Measurements from ENCODE around the gene PPL. TPM values are rescaled to one million over a fixed set of nuclear protein-coding genes. Genes with fewer than 3 reads are reported as not detected.

PPL gene
- total RNA-seq, 1 experiment from 2014 or later: 56.4 TPM

DNA sequence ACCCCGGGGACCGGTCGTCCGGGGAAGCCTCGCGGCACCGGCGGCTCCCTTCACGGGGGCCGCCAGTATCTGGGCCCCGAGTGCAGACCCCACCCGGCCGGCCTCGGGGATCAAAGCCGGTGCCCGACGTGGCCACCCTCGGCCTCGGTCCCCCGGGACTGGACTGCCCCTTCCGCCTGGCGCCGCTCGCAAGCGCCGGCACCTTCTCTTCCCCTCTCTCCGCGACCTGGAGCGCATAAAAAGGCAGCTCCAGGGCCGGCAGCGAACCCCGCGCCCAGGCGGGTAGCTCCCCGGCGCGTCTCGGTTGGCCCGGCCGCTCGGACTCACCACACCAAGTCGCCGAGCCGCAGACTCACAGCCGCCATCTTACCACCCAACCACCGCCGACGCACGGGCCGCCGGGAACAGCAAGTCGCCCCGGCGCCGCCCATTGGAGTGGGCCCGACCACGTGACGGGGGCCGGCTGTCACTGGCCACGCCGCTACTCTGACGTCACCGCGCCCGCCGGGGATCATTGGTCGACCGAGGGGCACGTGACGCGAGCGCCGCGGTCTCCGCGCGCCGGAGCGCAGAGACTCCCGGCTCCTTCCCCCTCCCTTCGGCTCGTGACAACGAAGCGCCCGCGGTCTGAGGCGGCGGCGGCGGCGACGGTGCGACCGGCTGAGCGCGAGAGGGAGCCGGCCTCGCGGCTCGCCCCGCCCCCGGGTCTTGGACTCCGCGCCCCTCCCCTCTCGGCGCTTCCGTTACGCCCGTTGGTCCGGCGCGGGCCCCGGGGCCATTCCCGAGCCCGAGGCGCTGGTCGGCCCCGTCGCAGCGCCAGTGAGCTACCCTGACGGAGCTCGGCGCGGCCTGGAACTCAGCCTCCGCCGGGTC lies 89.8 kb downstream of the PPL start, which contains the start of the genes GLYR1 and UBN1 (continued):
- TF ChIP-seq, protein P1, sequence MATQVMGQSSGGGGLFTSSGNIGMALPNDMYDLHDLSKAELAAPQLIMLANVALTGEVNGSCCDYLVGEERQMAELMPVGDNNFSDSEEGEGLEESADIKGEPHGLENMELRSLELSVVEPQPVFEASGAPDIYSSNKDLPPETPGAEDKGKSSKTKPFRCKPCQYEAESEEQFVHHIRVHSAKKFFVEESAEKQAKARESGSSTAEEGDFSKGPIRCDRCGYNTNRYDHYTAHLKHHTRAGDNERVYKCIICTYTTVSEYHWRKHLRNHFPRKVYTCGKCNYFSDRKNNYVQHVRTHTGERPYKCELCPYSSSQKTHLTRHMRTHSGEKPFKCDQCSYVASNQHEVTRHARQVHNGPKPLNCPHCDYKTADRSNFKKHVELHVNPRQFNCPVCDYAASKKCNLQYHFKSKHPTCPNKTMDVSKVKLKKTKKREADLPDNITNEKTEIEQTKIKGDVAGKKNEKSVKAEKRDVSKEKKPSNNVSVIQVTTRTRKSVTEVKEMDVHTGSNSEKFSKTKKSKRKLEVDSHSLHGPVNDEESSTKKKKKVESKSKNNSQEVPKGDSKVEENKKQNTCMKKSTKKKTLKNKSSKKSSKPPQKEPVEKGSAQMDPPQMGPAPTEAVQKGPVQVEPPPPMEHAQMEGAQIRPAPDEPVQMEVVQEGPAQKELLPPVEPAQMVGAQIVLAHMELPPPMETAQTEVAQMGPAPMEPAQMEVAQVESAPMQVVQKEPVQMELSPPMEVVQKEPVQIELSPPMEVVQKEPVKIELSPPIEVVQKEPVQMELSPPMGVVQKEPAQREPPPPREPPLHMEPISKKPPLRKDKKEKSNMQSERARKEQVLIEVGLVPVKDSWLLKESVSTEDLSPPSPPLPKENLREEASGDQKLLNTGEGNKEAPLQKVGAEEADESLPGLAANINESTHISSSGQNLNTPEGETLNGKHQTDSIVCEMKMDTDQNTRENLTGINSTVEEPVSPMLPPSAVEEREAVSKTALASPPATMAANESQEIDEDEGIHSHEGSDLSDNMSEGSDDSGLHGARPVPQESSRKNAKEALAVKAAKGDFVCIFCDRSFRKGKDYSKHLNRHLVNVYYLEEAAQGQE (IDR thresholded peaks at IDR 0.05; ENCODE audit: low read depth): no peak
- TF ChIP-seq TCF7L2 (IDR thresholded peaks at IDR 0.05; ENCODE audit: borderline replicate concordance, extremely low read depth, insufficient read depth, insufficient read length) (peak; percentile 59), FOSL1 (IDR thresholded peaks at IDR 0.05; ENCODE audit: low read depth) (no peak), RAD21 (IDR thresholded peaks at IDR 0.05; ENCODE audit: low read depth) (no peak), POLR2AphosphoS5 (IDR thresholded peaks at IDR 0.05; ENCODE audit: low read depth, low read length) (peak; percentile 91), YY1 (IDR thresholded peaks at IDR 0.05; ENCODE audit: extremely low read depth, insufficient replicate concordance, low read depth, low read length) (peak; percentile 95), ELF1 (IDR thresholded peaks at IDR 0.05; ENCODE audit: borderline replicate concordance, low read depth) (no peak), SIN3A (IDR thresholded peaks at IDR 0.05; ENCODE audit: low read depth) (peak; percentile 82), SP1 (IDR thresholded peaks at IDR 0.05; ENCODE audit: low read depth) (peak; percentile 87), EZH2 (IDR thresholded peaks at IDR 0.05) (no peak), CBX3 (IDR thresholded peaks at IDR 0.05; ENCODE audit: low read depth) (no peak), EGR1 (IDR thresholded peaks at IDR 0.05; ENCODE audit: low read depth) (no peak), JUND (IDR thresholded peaks at IDR 0.05) (no peak; the same call in 1 of the 2 replicates)
- TF ChIP-seq, protein P2, sequence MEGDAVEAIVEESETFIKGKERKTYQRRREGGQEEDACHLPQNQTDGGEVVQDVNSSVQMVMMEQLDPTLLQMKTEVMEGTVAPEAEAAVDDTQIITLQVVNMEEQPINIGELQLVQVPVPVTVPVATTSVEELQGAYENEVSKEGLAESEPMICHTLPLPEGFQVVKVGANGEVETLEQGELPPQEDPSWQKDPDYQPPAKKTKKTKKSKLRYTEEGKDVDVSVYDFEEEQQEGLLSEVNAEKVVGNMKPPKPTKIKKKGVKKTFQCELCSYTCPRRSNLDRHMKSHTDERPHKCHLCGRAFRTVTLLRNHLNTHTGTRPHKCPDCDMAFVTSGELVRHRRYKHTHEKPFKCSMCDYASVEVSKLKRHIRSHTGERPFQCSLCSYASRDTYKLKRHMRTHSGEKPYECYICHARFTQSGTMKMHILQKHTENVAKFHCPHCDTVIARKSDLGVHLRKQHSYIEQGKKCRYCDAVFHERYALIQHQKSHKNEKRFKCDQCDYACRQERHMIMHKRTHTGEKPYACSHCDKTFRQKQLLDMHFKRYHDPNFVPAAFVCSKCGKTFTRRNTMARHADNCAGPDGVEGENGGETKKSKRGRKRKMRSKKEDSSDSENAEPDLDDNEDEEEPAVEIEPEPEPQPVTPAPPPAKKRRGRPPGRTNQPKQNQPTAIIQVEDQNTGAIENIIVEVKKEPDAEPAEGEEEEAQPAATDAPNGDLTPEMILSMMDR (IDR thresholded peaks at IDR 0.05 in 2 of 3, conservative IDR thresholded peaks at IDR 0.05 in 1 of 3; ENCODE audit: borderline replicate concordance in 1 of 3, insufficient read depth in 1 of 3, low read depth in 2 of 3, low read length in 2 of 3): no peak
